Measurements from ENCODE around the gene TBX20.
A peak's percentile ranks its signal among the peaks of the same experiment; 100 is the strongest.
"Not testable (repeated sequence)": the region's sequence is repeated elsewhere in the genome, so short reads cannot be mapped to it uniquely, and the experiment has no call there.

TBX20 gene

DNA sequence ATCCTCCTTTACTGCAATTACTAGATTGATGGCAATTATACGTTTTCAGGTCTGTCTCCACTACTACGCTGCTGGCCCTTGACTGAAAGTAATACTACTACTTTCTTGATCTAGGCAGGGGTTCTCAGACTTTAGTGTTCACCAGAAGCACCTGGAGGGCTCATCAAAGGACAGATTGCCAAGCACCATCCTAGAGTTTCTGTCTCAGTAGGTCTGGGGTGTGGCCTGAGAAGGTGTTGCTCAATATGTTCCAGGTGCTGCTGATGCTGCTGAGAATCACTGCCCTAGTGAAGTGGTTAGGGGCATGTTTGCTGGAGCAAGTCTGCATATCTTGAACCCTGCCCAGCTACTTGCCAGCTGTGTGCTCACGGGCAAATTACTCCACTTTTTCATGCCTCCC lies 37.9 kb downstream of the TBX20 start:
- DNase-seq = not testable (repeated sequence)

DNA sequence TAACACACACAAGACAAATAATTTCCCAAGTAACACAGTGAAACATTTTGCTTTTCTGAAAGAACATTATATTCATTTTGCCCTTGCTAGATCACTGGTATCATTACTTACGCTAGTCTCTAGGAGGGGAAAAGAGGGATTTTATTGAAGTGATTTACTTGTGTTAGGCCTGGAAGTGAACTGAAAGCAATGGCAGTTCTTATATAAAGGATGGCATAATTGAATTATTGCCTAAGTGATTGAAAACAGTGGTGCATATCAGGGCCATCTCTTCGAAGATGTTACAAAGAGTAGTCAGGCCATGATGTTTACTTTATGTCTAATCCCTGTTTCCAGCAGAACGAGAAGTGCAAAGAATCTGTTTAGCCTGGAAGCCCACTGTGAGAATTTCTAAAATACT lies 38.8 kb downstream of the TBX20 start:
- not testable (repeated sequence) for DNase-seq

DNA sequence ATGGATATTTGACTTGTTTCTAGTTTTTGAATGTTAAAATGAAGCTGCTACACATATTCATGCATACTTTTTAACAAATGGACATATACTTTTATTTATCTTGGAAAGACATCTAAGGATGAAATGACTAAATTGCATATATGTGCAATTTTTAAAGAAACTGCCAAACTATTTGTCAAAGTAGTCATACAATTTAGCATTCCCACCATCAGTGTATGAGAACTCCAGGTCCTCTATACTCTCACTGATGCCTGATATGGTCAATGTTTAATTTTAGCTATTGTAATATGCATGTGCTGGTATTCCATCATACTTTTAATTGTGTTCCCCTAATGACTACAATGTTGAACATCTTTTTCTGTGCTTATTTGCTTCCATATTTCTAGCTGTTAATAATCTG lies 47.0 kb downstream of the TBX20 start:
- DNase-seq = not testable (repeated sequence)

DNA sequence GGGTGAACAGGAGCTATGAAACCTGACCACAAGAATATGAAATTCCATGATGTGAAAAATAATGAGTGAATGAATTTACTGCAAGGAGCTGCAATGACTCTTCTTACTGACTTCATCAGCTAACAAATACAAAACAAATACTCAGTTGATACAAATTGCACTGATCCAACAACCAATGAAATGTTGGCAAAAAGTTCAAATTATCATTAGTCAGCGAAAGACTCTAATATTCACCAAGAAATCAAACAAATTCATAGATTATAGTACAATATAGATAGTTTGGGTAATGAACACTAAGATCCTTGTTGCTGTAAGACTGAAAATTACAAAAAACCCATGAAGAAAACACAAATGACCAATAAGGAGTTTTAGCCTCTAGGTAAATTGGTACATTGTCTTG lies 49.0 kb downstream of the TBX20 start:
- not testable (repeated sequence) for DNase-seq

DNA sequence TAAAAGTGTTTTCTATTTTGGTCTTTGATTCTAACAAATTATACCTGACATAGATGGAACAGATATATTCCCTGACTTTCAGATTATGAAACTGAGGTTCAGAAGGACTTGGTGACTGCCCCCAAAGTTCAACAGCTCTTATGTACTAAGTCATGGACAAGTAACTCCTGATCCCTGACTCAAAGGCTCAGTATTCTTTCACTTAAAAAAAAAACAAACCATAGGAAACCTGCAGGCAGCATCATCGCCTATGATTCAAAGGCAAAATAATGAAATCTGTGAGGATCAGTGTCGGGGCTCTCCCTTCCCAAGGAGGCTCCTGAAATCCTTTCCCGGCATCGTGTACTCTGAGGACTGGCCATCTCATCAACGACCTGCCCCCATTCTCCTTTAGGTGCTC lies 49.9 kb downstream of the TBX20 start:
- DNase-seq = not testable (repeated sequence)

DNA sequence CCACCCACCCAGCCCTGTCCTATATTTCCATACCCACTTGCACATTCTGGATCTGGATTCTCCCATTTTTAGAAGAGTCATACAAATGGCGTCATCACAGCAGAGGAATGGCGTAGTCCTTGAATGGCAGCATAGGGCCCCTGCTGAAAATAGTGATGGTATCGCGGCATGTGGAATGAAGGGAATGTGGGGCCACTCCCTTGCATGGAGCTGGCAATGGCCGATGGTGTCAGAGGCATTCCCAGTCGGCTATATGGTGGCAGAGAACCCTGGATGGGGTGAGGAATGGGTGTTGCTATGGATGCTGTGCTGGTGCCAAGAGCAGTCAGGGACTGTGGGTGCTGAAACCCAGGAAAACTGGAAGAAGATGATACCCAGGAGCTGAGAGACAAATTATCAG lies 51.5 kb downstream of the TBX20 start:
- DNase-seq = not testable (repeated sequence)

DNA sequence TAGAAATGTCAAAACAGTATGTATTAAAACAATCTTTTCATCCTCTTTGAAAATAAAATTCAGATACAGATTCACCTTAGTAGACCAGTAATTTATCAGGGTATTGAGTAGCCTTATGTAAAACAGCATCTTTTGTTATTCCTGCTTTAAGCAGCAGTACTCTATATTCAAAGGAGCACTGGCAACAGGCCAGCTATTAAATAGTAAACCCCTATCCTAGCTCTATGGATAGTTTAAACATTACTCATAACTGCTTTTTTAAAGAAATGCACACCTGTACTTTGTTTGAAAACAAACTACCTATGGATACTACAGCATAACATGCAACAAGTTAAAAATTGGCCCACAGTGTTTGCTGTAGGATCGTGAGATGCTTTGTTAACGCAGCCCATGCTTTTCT lies 53.7 kb downstream of the TBX20 start:
- not testable (repeated sequence) for DNase-seq

DNA sequence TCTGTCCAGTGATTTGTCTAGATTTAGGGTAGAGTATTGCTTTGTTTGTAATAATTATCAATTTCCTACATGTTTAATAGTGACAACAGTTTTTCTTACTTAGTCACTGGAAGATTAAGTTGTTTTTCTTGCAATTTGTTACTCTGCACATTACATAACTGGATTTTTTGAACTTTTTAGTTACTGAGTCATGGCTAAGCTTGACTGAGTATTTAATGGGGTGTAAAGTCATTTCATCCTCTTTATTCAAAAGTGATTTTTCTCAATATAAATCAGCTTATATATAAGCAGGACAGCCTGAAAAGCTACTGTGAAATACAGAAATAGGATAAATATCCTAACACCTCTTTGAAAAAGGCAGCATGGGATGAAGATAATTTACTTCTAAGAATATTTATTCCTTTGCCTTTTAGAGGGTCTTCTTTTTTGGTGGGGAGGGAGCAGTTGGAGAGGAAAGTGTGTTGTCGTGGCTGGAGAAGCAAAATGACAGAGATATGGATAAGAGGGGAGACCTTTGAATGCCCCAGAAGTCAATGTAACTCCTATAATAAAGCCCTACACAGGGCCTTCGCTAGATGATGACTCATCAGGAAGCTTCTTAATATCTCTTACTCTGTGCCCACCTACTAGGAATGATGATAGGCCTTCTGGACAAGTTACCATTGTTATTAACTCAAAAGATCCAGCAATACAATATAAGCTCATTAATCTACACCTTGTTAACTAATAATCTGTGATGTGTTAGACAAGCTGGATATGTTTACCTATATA lies 55.3 kb downstream of the TBX20 start:
- not testable (repeated sequence) for DNase-seq

DNA sequence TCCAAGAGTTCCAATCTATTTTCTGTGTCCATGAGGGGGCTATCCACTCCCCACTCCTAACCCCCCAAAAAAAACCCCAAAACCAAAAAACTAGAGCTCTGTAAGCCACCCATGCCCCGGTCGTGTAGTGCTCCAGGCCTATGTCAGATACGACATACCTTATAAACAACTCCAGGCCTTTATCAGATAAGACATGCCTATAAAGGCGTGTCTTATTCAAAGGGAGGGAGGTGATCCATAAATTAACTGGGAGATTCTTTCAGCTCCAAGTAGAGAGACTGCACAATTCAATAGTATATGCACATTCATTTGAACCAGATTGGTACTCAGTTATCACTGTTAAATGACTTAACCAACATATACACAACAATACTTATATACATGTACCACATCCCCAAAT lies 62.3 kb downstream of the TBX20 start:
- DNase-seq = not testable (repeated sequence)

DNA sequence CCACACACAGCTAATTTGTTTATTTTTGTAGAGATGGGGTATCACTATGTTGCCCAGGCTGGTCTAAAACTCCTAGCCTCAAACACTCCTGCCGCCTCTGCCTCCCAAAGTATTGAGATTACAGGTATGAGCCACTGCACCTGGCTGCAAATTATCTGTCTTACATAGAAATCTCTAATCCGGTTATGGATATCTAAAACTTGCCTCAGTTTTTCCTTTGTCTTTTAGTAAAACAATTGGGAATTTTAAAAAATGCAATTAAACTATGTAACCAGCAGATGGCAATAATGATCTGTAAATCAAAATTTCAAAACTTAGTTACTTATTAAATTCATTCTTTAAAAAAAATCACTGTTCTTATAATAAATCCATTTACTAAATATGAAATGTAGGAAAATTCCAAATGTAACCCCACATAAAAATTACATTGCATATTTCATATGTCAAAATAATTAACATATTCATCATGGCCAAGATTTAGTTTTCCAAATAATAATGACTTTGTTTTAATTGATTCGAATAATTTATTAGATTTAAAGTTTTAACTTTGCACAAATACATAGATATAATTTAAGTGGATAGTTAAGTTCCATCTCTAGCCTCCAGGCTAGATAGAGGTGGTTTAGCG lies 63.6 kb downstream of the TBX20 start:
- DNase-seq = not testable (repeated sequence)

DNA sequence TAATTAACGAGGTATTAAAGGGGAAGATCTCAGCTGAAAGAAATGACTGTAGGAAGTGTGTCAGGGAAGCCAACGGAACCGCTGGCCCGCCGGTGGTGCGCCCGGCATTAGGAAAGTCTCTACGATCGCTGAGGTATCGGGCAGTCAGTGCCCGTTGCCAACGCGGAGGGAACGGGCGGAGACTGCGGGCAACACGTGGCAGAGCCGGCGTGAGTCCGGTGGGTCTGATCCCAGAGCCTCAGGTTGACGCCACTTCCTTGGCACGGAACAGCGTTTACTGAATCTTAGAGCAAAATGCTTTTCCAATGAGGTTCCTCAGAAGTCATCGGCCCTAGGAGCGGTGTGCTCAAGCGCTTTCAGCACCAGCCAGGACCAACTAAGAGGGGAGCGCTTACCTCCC lies 67.1 kb downstream of the TBX20 start:
- DNase-seq = peak; percentile 6

DNA sequence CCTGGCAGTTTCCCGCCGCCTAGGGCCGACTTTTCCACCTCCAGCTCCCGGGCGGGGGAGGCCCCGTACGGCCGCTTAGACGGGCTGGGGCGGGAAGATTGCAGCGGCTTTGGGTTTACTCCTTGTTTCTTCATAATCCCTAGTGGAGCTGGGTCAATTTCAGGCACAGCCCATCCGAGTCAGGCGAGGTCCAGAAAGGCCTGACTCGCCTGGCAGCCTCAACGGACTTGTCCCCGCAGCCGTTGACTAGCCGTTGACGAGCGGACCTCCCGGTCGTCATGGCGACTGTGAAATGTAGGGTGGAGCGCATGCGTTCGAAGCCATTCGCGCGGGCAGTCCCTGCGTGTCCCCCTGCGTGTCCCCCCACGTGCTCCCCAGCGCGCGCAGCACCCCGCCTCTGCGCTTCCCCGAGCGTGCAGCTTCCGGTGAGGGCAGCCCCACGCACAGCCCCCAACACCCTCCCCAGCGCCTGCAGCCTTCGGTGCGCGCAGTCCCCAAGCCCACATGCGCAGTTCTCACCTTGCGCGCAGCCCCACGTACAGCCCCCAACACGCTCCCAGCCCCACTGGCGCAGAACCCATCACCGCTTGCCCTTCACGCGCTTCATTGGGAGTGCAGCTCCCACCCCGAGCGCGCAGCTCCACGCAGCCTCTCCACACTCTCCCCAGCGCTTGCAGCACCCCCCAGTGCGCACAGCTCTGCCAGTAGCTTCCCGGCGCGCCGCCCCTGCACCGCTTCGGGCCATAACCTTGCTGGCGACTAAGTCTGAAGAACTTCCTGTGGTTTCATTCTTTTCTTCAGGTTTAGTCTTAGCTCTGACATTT lies 67.8 kb downstream of the TBX20 start:
- peak; percentile 41 for DNase-seq

DNA sequence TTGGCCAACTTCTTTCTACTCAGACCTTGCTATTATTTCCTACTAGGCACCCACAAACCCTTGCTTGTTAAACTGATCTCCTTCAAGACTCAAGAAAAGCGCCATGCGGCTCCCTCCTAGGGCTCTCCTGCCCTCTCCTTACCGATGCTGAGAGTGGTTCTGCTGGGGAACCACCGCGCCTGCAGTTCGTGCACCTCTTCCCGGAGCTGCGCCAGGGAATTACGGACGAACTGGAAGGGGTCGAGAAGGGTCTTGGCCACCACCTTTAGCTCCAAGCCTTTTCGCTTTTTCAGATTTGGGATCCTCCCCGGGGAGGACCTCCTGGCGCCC lies 68.4 kb downstream of the TBX20 start:
- not testable (repeated sequence) for DNase-seq

DNA sequence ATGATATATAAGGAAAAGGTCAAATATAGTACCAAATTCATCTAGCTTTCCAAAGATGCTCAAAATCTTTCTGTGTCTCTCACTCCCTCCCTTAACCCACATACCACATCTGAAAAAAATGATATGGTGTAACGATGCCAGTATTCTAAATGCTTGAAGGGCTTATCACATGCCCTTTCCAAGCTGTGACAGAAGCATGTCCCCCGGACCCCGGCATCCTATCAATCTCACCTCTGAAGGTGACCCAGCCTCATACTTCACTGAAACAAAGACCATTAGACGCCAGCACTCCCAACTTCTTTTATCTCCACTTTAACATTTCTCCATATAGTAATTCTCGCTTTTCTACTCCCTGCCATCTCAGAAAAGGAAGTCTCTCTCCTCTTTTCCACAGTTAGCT lies 68.9 kb downstream of the TBX20 start:
- DNase-seq = not testable (repeated sequence)

DNA sequence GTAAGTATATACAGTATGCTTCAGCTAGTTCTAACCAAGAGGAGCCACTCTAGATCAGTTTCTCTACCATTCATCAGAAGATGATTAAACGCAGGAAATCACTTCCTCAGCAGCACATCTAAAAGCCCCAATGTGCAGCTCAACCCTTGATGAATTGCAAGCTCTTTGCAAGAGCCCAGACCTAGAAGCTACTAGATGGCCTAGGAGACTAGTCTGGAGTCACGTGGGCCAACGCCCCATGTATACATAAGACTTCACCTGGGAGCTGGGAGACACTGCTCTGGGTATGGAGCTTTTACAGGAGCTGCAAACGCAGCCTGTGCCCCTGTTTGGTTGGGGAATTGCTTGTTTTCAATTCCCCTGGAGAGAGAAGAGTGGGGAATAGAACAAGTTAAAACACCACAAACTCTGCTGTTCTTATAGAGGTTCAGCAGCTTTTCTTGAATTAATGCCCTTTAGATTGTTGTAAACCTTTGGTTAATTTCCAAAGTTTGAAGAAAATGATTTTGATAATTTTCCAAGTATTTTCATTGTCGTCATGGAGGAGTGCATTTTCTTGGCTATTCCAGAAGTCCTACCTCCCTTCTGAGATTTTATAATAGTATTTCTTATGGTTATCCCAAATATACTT lies 69.9 kb downstream of the TBX20 start:
- not testable (repeated sequence) for DNase-seq

DNA sequence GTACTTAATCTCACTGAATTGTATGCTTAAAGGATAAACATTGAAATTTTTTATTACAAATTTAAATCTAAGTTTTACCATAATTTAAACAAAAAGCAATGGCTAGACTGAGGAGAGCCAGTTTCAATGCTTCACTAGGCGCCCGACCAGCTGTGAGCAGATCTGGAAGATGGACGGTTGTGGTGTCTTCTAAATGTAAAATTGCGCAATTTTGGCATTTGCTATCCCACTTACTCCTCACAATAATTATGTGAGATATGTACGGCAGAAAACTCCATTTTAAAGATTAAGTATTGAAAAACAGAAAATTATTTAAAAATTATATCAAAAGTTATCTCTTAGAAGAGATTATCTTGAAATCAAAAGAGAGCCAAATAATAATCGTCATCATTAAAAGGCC lies 73.2 kb downstream of the TBX20 start:
- DNase-seq = not testable (repeated sequence)

DNA sequence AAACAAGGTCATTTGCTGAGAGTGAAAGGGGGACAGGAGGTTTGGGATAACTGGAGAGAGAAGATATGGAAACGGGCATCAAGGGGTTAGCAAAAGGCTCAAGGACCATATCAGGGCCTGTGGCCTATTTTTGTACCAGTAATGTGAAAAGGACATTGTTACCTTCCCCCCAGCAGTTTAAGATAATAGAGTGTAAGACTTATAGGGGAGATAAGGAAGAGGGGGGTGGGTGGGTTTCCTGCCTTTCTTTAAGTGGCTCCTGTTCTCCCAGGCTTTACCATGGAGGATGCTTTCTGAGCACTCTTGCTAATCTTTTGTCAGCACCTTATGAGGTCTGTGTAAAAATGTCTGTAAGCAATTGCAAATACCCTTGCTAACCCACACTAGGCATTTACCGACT lies 80.7 kb downstream of the TBX20 start:
- DNase-seq = not testable (repeated sequence)

DNA sequence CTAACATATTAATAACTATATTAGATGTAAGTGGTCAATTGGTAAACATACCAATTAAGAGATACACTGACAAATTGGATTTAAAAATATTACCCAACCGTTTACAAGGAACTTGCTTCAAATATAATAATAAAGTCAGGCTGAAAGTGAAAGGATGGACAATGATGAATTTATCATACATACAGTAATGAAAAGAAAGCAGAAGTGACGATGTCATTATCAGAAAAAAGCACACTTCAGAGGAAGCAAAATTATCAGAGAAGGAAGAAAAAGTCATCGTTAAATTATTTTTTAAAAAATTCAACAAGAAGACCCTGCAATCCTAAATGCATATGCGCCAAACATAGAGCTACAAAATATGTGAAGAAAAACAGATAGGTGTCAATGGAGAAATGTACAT lies 81.8 kb downstream of the TBX20 start:
- DNase-seq = not testable (repeated sequence)

DNA sequence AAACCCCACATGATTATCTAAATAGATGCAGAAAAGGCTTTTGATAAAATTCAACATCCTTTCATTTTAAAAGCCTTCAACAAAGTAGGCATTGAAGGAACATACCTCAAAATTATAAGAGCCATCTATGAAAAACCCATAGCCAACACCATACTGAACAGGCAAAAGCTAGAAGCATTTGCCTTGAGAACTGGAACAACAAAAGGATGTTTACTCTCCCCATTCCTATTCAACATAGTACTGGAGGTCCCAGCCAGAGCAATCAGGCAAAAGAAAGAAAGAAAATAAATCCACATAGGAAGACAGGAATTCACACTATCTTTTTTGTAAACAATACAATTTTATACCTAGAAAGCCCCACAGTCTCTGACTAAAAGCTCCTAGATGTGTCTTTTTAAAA lies 86.2 kb downstream of the TBX20 start:
- not testable (repeated sequence) for DNase-seq

DNA sequence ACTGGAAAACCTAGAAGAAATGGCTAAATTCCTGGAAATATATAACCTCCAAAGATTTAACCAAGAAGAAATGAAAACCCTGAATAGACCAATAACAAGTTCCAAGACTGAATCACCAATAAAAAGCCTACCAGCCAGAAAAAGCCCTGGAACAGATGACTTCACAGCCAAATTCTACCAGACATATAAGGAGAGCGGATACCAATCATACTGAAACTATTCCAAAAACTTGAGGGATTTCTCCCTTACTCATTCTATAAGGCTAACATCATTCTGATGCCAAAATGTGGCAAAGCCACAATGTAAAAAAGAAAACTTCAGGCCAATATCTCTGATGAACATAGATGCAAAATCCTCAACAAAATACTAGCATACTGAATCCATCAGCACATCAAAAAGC lies 86.7 kb downstream of the TBX20 start:
- not testable (repeated sequence) for DNase-seq

DNA sequence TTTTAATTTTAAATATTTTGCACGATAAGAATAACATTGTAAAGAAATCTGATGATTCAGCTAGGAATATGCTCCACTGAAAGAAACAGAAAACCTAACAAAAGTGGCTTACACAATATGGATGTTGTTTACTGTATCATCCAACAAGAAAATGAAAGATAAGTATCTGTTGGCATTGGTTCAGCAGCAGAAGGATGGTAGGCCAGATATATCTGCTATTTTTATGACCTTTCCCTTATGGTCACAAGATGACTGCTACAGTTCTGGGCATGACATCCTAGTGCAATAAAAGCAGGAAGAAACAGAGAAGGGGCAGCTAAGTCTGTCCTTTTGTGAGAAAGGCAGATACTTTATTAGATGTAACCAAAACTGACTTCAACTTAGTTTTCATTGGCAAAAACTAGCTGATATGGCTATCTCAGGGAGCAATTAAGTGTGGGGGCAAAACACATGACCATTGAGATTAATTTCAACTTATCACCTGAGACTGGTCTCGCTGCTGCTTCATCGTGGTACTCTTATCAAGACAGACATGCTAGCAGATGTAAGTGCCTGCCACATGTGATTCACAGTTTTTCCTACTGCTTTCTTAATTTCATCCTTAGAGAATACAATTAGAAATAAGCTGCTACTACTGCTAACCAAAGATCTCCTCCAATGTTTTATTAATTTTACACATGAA lies 92.7 kb downstream of the TBX20 start:
- not testable (repeated sequence) for DNase-seq
